ENCODE measurements around the gene ARFGAP3.
"Not testable (repeated sequence)": the region's sequence is repeated elsewhere in the genome, so short reads cannot be mapped to it uniquely, and the experiment has no call there.

Gene ARFGAP3

DNA sequence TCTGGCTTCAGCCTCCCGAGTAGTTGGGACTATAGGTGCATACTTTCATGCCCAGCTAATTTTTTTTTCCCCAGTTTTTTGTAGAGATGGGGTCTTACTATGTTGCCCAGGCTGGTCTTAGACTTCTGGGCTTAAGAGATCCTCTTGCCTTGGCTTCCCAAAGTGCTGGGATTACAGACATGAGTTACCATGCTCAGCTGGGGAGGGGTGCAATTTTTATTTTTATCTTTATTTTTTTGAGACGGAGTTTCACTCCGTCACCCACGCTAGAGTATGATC is 86.7 kb downstream of the ARFGAP3 start:
- no peak for DNase-seq (ENCODE audit: low read depth in 1 of 2, low spot score in 1 of 2)

DNA sequence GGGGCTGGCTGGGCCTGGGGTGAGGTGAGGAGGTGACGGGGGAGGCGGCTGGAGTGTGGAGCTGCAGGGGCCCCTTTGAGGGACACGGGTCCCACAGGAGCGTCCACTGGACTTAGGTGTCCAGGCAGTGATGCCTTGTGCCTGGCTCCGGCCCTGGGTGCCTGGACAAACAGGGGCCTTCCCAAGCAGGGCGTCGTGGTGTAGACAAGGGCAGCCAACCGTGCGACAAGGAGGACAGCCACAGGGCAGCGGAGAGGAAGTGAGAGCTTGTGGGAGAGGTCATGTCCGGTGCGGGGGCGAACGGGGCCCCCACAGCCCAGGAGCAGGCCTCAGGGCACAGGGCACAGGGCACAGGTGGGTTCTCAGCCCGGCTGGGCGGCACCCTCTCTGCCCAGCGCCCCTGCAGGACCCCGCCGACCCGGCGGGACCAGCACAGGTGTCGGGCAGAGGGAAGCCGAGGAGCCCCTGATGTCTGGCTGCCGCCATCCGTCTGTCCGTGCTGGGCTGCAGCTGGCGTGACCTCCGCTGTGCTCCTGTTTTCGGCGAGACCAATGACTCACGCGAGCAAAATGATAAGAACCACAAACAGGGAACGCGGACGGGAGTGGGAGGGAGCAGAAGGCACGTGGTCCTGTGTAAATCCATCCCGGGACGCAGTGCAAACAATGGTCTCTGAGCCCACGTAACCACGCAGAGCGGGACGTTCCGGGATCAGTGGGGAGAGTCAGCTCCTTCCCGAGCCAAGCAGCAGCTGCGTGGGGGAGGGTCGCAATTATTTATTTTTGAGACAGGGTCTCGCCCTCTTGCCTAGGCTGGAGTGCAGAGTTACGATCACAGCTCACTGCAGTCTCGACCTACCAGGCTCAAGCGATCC is 87.3 kb downstream of the ARFGAP3 start:
- no peak for DNase-seq (ENCODE audit: low read depth in 1 of 2, low spot score in 1 of 2)

GRCh38 chr22:42769238-42769573 is 87.9 kb downstream of the ARFGAP3 start:
- DNase-seq (ENCODE audit: low read depth in 1 of 2, low spot score in 1 of 2): no peak

DNA sequence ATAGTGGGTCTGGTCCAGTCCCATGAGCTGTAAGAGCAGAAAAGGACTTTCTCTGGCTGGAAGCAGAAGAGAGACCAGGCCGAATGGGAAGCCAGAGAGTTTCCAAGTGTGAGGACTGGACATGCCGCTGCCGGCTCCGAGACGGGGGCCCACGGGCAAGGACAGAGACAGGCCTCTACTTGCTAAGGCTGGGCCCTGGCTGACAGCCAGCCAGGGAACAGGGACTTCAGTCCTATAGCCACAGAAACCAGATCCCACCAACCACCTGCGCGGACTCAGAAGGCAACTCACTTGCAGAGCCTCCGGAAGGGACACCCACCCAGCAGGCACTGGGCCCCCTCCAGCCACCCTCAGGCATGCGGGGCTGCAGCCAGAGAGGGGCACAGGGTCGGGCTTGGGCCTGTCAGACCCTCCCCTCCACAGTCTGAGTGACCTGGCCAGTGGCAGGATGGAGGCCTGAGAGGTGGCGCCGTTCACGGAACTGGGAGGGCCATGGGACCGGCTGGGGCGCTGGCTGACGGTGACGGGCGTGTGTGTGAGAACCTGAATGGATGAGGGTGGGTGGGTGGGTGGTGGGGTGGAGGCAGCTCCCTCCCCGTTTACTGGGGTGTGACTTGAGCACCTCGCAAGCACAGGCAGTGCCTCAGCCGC is 88.6 kb downstream of the ARFGAP3 start:
- no peak for DNase-seq (ENCODE audit: low read depth in 1 of 2, low spot score in 1 of 2)

DNA sequence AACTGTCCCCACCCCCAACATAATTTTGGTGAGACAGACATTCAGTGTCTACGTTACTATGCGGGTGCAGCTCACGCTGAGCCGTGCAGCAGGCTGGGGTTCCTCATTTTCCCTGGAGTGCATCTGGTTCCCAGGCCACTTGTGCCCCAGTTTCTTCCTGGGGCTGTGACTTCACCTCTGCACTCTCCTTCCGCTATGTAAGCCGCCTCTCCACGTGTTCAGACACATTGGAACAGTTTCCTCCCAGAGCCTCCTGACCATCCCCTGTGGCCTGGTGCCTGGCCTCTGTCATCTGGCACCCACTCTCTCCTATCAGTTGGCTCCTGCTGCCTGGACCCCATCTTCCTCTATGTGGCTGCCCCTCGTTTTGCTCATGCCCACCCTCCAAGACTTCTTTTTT is 90.2 kb downstream of the ARFGAP3 start:
- no peak for DNase-seq (ENCODE audit: low read depth in 1 of 2, low spot score in 1 of 2)

DNA sequence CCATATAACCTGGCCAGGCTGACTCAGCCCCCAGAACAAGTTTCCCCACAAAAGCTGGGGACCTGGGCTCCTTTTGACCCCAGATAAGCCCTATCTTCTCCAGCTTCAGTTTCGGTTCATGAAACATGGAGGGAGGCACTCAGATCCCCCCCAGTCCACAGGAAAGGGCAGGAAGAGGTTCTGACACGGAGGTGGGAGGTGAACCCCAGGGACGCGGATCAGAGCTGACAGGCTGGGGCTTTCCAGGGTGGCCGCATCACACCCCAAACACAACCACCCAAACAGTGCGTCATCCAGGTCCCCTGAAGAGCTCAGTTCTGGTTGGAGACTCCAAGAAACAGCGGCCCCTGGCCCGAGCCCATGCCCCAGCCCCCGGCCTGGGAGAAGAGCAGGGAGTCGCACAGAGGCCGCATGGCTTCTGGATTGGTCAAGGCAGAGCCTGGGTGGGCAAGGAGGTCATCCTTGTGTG is 92.1 kb downstream of the ARFGAP3 start:
- no peak for DNase-seq (ENCODE audit: low read depth in 1 of 2, low spot score in 1 of 2)

DNA sequence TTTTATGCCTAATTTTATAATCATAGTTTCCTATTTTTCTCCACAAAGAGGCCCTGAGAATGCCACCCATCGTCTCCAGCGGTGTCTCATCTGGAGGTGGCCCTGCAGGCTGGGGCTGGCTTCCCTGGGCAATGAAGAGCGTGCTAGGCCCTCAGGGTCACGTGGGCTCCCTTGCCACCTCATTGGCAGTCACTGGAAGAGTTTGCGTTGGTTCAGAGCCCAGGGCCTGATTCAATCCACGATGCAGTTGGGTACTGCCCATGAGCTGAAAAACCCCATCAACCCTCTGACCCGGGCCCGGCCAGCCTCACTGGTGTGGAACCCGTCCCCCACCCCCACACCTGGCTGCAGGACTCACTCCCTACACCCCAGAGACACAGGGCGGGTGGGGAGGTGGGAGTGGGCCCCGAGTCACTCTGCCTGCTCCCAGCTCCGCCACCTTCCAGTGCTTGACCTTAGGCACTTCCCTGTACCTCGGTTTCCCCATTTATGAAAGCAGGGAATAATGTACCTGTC is 93.0 kb downstream of the ARFGAP3 start:
- no peak for DNase-seq (ENCODE audit: low read depth in 1 of 2, low spot score in 1 of 2)

DNA sequence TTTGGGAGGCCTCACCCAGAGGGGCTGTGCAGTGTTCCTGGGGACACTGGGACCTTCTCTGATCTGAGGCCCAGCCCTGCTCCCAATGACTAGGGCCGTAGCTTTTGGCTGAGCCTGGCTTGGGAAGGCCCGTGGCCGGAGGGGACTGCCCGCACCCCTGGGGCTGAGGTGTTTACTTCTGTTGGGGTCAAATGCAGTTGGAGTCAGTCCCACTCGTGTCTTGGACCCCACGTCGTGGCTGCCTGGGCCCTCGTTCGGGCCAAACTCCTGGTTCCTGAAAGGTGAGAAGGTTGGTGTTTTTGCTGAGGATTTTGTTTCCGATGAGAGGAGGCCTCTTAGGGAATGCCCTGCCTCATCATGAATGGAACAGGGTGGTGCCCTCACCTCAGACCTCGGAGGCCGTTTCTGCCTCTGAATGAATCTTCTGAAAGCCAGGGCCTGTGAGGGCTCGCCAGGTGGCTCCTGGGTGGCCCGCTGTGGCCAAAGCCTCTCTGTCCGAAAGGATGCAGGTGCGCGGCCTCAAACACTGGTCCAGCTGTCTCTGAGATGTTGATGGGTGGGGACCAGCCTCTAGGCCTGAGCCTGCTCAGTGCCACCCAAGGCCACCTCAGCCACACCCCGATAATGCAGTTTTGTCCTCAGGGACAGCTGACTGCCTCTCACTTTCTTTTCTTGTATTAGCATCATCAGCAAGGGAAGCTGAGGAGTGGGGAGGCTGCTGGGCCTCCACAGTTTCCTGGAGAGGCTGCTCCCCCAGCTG is 96.1 kb downstream of the ARFGAP3 start:
- no peak for DNase-seq (ENCODE audit: low read depth in 1 of 2, low spot score in 1 of 2)

DNA sequence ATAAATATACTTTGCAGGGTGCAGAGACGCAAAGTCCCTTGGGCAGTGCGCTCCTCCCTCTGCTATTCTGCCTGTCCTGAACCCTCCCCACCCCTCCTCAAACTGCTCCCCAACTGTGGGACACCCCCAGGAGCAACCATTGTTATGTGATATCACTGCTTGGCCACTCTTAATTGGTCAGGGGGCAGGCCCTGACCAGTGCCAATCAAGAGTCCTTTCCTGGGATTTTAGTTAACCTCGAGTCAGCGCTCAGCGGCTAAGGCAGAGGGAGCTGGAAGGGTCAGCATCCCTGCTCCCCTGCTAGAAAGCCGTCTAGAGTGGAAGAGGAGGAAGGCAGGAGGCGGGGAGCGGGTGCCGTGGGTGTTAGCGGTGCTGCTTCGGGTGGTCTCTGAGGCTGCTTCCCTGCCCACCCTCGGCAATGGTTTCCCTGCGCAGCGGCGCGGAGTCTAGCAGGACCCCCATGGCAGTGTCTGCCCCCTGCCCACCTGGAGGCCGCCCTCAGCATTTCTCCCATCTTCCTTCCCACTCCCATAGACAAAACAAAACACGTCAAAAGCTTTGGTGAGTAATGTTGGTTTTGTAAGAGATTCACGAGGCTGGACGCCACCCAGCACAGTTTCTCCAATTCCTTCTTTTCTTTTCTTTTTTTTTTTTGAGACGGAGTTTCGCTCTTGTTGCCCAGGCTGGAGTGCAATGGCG is 98.0 kb downstream of the ARFGAP3 start:
- no peak for DNase-seq (ENCODE audit: low read depth in 1 of 2, low spot score in 1 of 2)

GRCh38 chr22:42755553-42755952 is 101.5 kb downstream of the ARFGAP3 start:
- DNase-seq (ENCODE audit: low read depth in 1 of 2, low spot score in 1 of 2): not testable (repeated sequence)

- not testable (repeated sequence) for DNase-seq (ENCODE audit: low read depth in 1 of 2, low spot score in 1 of 2)
Measured at GRCh38 chr22:42755121-42755520, 102.0 kb downstream of the ARFGAP3 start.

- no peak for DNase-seq (ENCODE audit: low read depth in 1 of 2, low spot score in 1 of 2)
Measured at GRCh38 chr22:42754658-42755057, 102.4 kb downstream of the ARFGAP3 start.

- DNase-seq (ENCODE audit: low read depth in 1 of 2, low spot score in 1 of 2): no peak
Measured at GRCh38 chr22:42752912-42753311, 104.2 kb downstream of the ARFGAP3 start.

GRCh38 chr22:42752230-42752746 is 104.8 kb downstream of the ARFGAP3 start:
- no peak for DNase-seq (ENCODE audit: low read depth in 1 of 2, low spot score in 1 of 2)

DNA sequence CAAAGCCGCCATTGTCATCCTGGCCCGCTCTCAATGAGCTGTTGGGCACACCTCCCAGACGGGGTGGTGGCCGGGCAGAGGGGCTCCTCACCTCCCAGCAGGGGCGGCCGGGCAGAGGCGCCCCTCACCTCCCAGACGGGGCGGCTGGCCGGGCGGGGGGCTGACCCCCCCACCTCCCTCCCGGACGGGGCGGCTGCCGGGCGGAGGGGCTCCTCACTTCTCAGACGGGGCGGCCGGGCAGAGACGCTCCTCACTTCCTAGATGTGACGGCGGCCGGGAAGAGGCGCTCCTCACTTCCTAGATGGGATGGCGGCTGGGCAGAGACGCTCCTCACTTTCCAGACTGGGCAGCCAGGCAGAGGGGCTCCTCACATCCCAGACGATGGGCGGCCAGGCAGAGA is 106.7 kb downstream of the ARFGAP3 start:
- not testable (repeated sequence) for DNase-seq (ENCODE audit: low read depth in 1 of 2, low spot score in 1 of 2)

GRCh38 chr22:42747701-42748513 is 109.2 kb downstream of the ARFGAP3 start:
- no peak for DNase-seq (ENCODE audit: low read depth in 1 of 2, low spot score in 1 of 2)

All from activated CD4-positive, alpha-beta T cell treated with anti-CD3 and anti-CD28 coated beads, Interleukin-2, amount 50 U/mL, for 24 hours (primary cell).